Glutamatergic neuron (in vitro differentiated cells): ENCODE measurements around the gene GPAT2. TPM values are rescaled to one million over a fixed set of nuclear protein-coding genes. Genes with fewer than 3 reads are reported as not detected.
A peak's percentile ranks its signal among the peaks of the same experiment; 100 is the strongest.
"Not testable (repeated sequence)": the region's sequence is repeated elsewhere in the genome, so short reads cannot be mapped to it uniquely, and the experiment has no call there.

Experiments
- DNase-seq: peaks from one replicate; pipeline ENCODE4 v3.0.0; 2022
- H3K27ac Mint-ChIP-seq: one replicate; pipeline ENCODE4 v1.8.0; 2020; ENCODE audit warnings: mild to moderate bottlenecking, mixed read lengths, inconsistent platforms; ENCODE audit not compliant: unreplicated experiment
- H3K27me3 Mint-ChIP-seq: one replicate; pipeline ENCODE4 v1.8.0; 2020; ENCODE audit warnings: mild to moderate bottlenecking, moderate library complexity, mixed read lengths, inconsistent platforms; ENCODE audit not compliant: unreplicated experiment
- H3K36me3 Mint-ChIP-seq: one replicate; pipeline ENCODE4 v1.8.0; 2020; ENCODE audit warnings: mild to moderate bottlenecking, mixed read lengths, inconsistent platforms; ENCODE audit not compliant: unreplicated experiment
- H3K4me1 Mint-ChIP-seq: one replicate; pipeline ENCODE4 v1.8.0; 2020; ENCODE audit warnings: mild to moderate bottlenecking, low read depth, mixed read lengths, inconsistent platforms; ENCODE audit not compliant: unreplicated experiment
- H3K4me3 Mint-ChIP-seq: one replicate; pipeline ENCODE4 v1.8.0; 2020; ENCODE audit warnings: mild to moderate bottlenecking, mixed read lengths, inconsistent platforms; ENCODE audit not compliant: unreplicated experiment
- H3K9me3 Mint-ChIP-seq: one replicate; pipeline ENCODE4 v1.8.0; 2020; ENCODE audit warnings: mild to moderate bottlenecking, moderate library complexity, mixed read lengths, inconsistent platforms; ENCODE audit not compliant: unreplicated experiment
- CTCF ChIP-seq: fragments of 200-600 bp; sonication (generic); IDR thresholded peaks from one replicate; pipeline ENCODE4 v1.5.0; 2021; ENCODE audit not compliant: partially characterized antibody, unreplicated experiment
- total RNA-seq: library from RNA; stranded (reverse); fragmentation: NEBNext Ultra II Directional; extraction: Animal tissue kit (Norgen Biotek cat#: 25700); gene quantifications from one replicate; pipeline ENCODE4 v1.2.1, GENCODE V29; 2021; ENCODE audit not compliant: unreplicated experiment

The GPAT2 gene
- total RNA-seq, 1 donor from 2014 or later, result 0.47 TPM

- not testable (repeated sequence) for H3K36me3 Mint-ChIP-seq, H3K4me3 Mint-ChIP-seq, H3K27me3 Mint-ChIP-seq, H3K9me3 Mint-ChIP-seq, H3K4me1 Mint-ChIP-seq, DNase-seq, H3K27ac Mint-ChIP-seq
Measured at GRCh38 chr2:96025755-96026154, 9.0 kb downstream of the GPAT2 start.

- no peak for TF ChIP-seq CTCF
- DNase-seq, result no peak
- Mint-ChIP-seq H3K27me3 (peaks cover 3% of the 10 kb centered on the region), H3K27ac (no peak overlapping the region), H3K36me3 (no peaks in the 10 kb centered on the region), H3K4me1 (peaks cover 2% of the 10 kb centered on the region), H3K9me3 (peaks cover 5% of the 10 kb centered on the region), H3K4me3 (no peak overlapping the region)
Measured at GRCh38 chr2:96025194-96025492, 9.6 kb downstream of the GPAT2 start.

- H3K36me3 Mint-ChIP-seq, result no peaks in the 10 kb centered on the region
- no peak for DNase-seq
Measured at GRCh38 chr2:96024336-96025193, 10.2 kb downstream of the GPAT2 start.

GRCh38 chr2:96023701-96024100, 11.0 kb downstream of the GPAT2 start:
- H3K27me3 Mint-ChIP-seq, H3K4me1 Mint-ChIP-seq, H3K4me3 Mint-ChIP-seq, H3K36me3 Mint-ChIP-seq, DNase-seq, H3K9me3 Mint-ChIP-seq, H3K27ac Mint-ChIP-seq: not testable (repeated sequence)

More at GRCh38 chr2:96024336-96025193, 10.2 kb downstream of the GPAT2 start:
- H3K27ac Mint-ChIP-seq, result no peak overlapping the region
- no peak for TF ChIP-seq CTCF
- peaks cover 3% of the 10 kb centered on the region for H3K27me3 Mint-ChIP-seq
- H3K4me1 Mint-ChIP-seq, result peaks cover 2% of the 10 kb centered on the region
- H3K4me3 Mint-ChIP-seq, result no peak overlapping the region
- H3K9me3 Mint-ChIP-seq, result peaks cover 5% of the 10 kb centered on the region

GRCh38 chr2:96022701-96023447, 11.8 kb downstream of the GPAT2 start:
- not testable (repeated sequence) for H3K27me3 Mint-ChIP-seq, H3K9me3 Mint-ChIP-seq, H3K4me1 Mint-ChIP-seq, H3K36me3 Mint-ChIP-seq, H3K4me3 Mint-ChIP-seq
- H3K27ac Mint-ChIP-seq, result peak overlapping the region; percentile 22
- peak; percentile 84 for TF ChIP-seq CTCF
- peak; percentile 92 for DNase-seq

GRCh38 chr2:96022126-96022525, 12.6 kb downstream of the GPAT2 start:
- H3K27me3 Mint-ChIP-seq, H3K27ac Mint-ChIP-seq, H3K36me3 Mint-ChIP-seq, H3K4me3 Mint-ChIP-seq, H3K9me3 Mint-ChIP-seq, H3K4me1 Mint-ChIP-seq, DNase-seq: not testable (repeated sequence)

- H3K4me3 Mint-ChIP-seq, result not testable (repeated sequence)
Measured at GRCh38 chr2:96021142-96021541, 13.6 kb downstream of the GPAT2 start.

GRCh38 chr2:96019909-96020590, 14.7 kb downstream of the GPAT2 start:
- H3K27me3 Mint-ChIP-seq, H3K36me3 Mint-ChIP-seq, H3K27ac Mint-ChIP-seq, H3K9me3 Mint-ChIP-seq, DNase-seq, H3K4me3 Mint-ChIP-seq, H3K4me1 Mint-ChIP-seq: not testable (repeated sequence)

More at GRCh38 chr2:96021142-96021541, 13.6 kb downstream of the GPAT2 start:
- DNase-seq, H3K27ac Mint-ChIP-seq, H3K27me3 Mint-ChIP-seq, H3K9me3 Mint-ChIP-seq, H3K4me1 Mint-ChIP-seq, H3K36me3 Mint-ChIP-seq: not testable (repeated sequence)

- not testable (repeated sequence) for H3K27me3 Mint-ChIP-seq, H3K27ac Mint-ChIP-seq, H3K4me1 Mint-ChIP-seq, H3K9me3 Mint-ChIP-seq, DNase-seq, H3K36me3 Mint-ChIP-seq, H3K4me3 Mint-ChIP-seq
Measured at GRCh38 chr2:96016321-96016720, 18.4 kb downstream of the GPAT2 start.
